Testis (tissue), 2 donors: ENCODE data around the gene SIAH1.

Source experiments
- CTCF ChIP-seq, 3 experiments: fragments of 450-650 bp in 2 of 3; fragments of 200-600 bp in 1 of 3; sonication (generic) in 1 of 3; IDR thresholded peaks; one replicate each; pipeline ENCODE4 v1.5.1; 2016 to 2019; ENCODE audit warnings: antibody characterized with exemption in 3 of 3, mild to moderate bottlenecking in 2 of 3, moderate library complexity in 1 of 3
- POLR2A ChIP-seq: fragments of 450-650 bp; IDR thresholded peaks from one replicate; pipeline ENCODE4 v1.6.1; 2017; ENCODE audit warnings: antibody characterized with exemption, mild to moderate bottlenecking, moderate library complexity

- TF ChIP-seq CTCF (IDR thresholded peaks at IDR 0.05), result no peak
- TF ChIP-seq POLR2A, result no peak
Measured at GRCh38 chr16:48371393-48371780, 13.8 kb downstream of the SIAH1 start.
